Testis (tissue), 2 donors: Measurements from ENCODE around the gene RASGRF1.

Source experiments
- CTCF ChIP-seq, 3 experiments: fragments of 450-650 bp in 2 of 3; fragments of 200-600 bp in 1 of 3; sonication (generic) in 1 of 3; IDR thresholded peaks; one replicate each; pipeline ENCODE4 v1.5.1; 2016 to 2019; ENCODE audit warnings: antibody characterized with exemption in 3 of 3, mild to moderate bottlenecking in 2 of 3, moderate library complexity in 1 of 3
- POLR2A ChIP-seq: fragments of 450-650 bp; IDR thresholded peaks from one replicate; pipeline ENCODE4 v1.6.1; 2017; ENCODE audit warnings: antibody characterized with exemption, mild to moderate bottlenecking, moderate library complexity

- no peak for TF ChIP-seq CTCF (IDR thresholded peaks at IDR 0.05)
- TF ChIP-seq POLR2A, result no peak
These were observed 120.8 kb downstream of the RASGRF1 start for GRCh38 chr15:78969687-78970349.
